Uterus (tissue), 2 donors: Measurements from ENCODE around the gene HPDL.

Experiments
- CTCF ChIP-seq, 4 experiments: fragments of 200-600 bp in 2 of 4; fragments of 450-650 bp in 2 of 4; sonication (generic) in 2 of 4; IDR thresholded peaks; one replicate each; pipeline ENCODE4 v1.5.1; 2016 to 2019; ENCODE audit warnings: antibody characterized with exemption in 4 of 4, mild to moderate bottlenecking in 2 of 4, moderate library complexity in 1 of 4
- POLR2A ChIP-seq, 2 donors: fragments of 450-650 bp; IDR thresholded peaks; one replicate each; pipeline ENCODE4 v1.6.1; 2016; ENCODE audit warnings: antibody characterized with exemption in 2 of 2, mild to moderate bottlenecking in 1 of 2, moderate library complexity in 1 of 2

GRCh38 chr1:45346473-45346872, 19.8 kb downstream of the HPDL start:
- no peak for TF ChIP-seq CTCF (IDR thresholded peaks at IDR 0.05)
- no peak for TF ChIP-seq POLR2A (IDR thresholded peaks at IDR 0.05)
